ENCODE results near the gene PPP1R12B. TPM values are rescaled to one million over a fixed set of nuclear protein-coding genes. Genes with fewer than 3 reads are reported as not detected.
"Not testable (repeated sequence)": the region's sequence is repeated elsewhere in the genome, so short reads cannot be mapped to it uniquely, and the experiment has no call there.

Gene PPP1R12B
- total RNA-seq, 2 donors from 2014 or later: 21.5 to 28.6 TPM

GRCh38 chr1:202452508-202452907, 104.0 kb downstream of the PPP1R12B start:
- Mint-ChIP-seq H3K36me3 (peaks cover 5 to 6% of the 10 kb centered on the region in 2 donors), H3K9me3 (no peaks in the 10 kb centered on the region), H3K27ac (no peak overlapping the region)
- no peak for ATAC-seq
- DNase-seq (ENCODE audit: low spot score in 2 of 2): no peak

DNA sequence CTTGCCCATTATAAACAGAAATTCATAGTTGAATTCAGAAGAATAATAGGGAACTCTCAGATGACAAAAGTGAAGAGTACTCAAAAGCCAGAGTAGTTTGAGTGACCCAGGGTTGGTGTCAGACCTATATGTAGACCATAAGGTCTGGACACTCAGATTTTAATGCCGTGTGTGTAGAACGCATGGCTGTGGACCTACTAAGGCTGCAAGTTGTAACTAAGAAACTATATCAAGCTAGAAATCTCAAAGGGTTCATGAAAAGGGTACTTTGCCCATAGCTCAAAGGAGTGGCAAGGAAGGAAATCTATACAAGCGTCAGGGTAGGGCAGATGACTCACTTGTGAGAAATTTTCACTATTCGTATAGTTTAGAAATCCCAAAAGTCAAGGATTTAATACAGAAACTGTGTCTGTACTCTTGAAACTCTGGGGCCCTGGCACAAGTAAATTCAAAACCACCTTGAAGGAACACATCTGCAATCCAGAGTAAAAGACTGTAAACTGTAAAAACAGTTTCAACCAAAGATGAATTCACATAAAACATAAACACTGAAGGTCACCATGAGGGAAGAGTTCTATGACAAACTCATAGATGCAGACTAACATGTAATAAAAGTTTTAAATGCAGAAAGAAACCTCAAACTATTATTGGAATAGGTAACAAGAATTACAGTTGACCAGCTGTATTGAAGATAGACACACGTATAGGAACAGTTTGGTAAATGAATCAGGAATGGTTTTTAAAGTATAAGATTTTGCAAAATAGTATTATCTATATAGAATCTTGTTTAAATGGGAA, 108.1 kb downstream of the PPP1R12B start:
- peak overlapping the region in 1 of 2 donors; percentile 68 for H3K27ac Mint-ChIP-seq
- peak; percentile 59 to 95 for ATAC-seq
- H3K36me3 Mint-ChIP-seq; DNase-seq (ENCODE audit: low spot score in 2 of 2); H3K9me3 Mint-ChIP-seq: not testable (repeated sequence)

DNA sequence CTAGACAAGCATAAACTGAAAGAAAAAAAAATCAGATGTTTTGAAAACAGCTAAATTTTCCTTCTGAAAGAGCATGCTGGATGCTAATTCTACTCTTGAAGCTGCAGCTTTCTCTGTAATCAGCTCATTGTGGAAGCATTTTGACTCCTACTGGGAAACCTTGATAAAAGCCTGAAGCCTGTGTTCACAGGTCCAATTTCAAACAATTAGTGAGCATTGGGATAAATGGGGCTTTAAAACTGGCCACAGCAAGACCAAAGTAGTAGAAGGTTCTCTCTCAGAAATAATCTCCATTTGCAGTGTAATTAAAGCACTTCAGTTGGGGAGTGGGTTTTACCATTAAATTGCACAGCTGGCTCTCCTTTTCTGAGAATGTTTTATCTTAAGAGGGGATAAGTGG, 110.2 kb downstream of the PPP1R12B start:
- H3K9me3 Mint-ChIP-seq; DNase-seq (ENCODE audit: low spot score in 2 of 2); H3K27ac Mint-ChIP-seq; H3K36me3 Mint-ChIP-seq; ATAC-seq: not testable (repeated sequence)

DNA sequence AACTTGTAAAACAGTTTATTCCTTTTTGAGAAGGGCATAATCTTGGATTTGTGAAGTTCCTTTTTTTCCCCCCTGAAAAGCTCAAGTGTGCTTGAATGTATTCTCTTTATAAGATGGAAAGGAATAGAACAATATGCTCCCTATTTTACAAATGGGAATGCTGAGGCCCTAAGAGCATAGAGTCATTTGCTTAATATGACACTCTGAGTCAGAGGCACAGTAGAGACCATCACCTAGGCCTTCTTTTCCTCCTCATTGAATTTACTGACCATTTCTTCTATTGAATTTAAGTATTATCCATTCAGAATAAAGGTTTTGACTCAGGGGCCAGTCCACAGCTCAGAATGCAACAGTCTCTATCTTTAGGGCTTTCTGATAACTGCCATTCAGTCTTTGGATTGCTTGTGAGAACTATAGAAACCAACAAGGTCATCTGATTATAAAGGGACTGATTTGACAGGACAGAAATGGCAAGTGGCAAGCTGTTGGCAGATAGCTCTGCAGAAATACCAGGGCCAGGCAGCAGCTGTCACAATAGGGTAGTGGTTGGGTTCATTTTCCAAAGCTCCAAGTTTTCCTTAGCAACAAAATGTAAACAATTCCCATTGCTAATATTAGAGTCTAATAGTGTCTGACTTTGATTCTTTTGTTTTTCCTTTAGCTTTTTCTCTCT, 111.1 kb downstream of the PPP1R12B start:
- not testable (repeated sequence) for H3K9me3 Mint-ChIP-seq; DNase-seq (ENCODE audit: low spot score in 2 of 2); H3K27ac Mint-ChIP-seq; ATAC-seq; H3K36me3 Mint-ChIP-seq

- H3K27ac Mint-ChIP-seq; H3K9me3 Mint-ChIP-seq; DNase-seq (ENCODE audit: low spot score in 2 of 2); ATAC-seq; H3K36me3 Mint-ChIP-seq: not testable (repeated sequence)
Measured at GRCh38 chr1:202460143-202460495, 111.6 kb downstream of the PPP1R12B start.

DNA sequence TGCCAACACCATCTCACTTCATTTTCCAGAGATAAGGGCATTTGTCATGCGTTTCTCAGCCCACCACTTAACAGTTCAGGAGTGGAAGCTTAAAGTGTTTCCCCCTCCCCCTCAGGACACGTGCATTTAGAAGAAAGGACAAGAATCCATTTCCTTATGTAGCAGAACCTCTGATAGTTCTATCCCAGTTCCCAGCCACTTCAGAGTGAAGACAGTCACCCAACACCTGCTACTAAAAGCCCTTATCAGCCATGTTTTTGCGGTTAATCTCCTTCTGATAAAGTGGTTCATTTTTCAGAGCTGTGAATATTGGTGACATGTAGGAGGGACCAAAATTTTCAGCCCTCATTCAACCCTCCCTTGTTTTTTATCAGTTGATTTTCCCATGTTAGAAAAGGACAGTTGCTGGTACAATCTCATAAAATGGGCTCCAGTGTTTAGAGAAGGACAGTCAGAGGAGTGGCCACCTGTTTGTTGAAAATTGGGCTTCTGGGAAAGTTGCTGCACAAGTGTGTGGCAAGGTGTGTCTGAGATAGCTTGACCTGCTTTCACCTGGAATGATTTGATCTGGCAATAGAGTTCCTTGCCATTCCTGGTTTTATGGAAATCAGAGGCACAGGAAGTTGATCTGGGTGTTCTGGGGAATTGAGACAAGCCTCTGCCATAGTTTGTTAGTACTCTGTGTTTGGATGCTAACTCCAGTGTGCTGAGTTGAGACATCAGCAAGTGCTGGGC, 114.0 kb downstream of the PPP1R12B start:
- H3K36me3 Mint-ChIP-seq: no peaks in the 10 kb centered on the region
- no peaks in the 10 kb centered on the region for H3K9me3 Mint-ChIP-seq
- ATAC-seq (no peak), DNase-seq (ENCODE audit: low spot score in 2 of 2) (no peak)
- H3K27ac Mint-ChIP-seq: peak overlapping the region in 1 of 2 donors; percentile 2

DNA sequence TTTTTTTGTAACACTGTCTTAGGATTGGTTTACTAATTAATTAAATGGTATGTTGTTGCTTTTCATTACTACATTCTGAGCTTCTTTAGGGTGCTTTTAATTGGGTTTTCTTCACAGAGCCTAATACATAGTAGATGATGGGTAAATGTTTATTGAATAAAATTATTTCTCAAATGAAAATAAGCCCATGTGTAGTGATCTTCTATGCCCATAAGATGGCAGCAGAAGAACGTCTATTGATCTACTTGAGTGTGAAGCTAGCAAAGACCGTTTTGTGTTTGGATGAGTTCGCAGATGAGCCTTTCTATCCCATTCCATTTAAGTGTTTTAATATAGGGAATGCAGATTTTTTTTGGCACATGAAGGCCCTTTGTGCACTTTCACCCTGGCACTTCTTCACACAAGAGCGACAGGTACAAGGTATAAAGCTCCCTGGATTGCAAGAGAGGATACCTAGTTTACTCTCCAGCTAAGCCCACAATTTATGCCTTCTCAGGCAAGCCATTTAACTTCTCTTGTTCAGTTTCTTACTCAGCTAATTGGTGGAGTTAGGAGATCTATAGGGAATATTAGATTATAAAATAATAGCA, 115.7 kb downstream of the PPP1R12B start:
- not testable (repeated sequence) for DNase-seq (ENCODE audit: low spot score in 2 of 2); H3K27ac Mint-ChIP-seq; H3K9me3 Mint-ChIP-seq; H3K36me3 Mint-ChIP-seq
- ATAC-seq: peak in 1 of 2 donors; percentile 65

DNA sequence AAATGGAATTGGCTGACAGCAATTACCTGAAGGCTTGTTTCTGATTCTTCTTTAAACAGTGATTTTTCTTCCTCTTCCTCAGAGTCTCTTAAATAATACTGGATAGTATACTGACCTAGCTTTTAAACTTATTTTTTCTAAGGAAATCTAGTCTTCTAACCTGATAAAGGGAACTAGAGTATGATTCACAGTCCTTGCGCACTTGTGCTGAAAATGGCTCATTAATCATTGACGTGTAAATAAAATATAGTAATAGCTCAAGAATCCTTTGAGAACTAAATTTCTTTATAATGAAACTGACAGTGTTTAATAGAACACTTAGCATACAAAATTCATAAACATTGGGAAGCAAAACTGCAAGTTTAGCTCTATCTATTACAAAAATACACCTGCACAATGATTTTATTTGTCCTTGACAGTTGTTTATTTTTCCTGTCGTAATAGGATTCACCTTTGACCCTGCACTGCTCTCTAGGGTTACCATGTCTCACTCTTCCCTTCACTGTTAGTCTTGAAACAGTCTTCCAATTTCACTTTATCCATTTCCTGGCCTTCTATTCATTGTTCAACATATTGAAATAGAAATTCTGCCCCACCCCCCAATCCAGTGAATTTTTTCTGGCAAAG, 117.3 kb downstream of the PPP1R12B start:
- not testable (repeated sequence) for ATAC-seq; DNase-seq (ENCODE audit: low spot score in 2 of 2); H3K27ac Mint-ChIP-seq; H3K9me3 Mint-ChIP-seq; H3K36me3 Mint-ChIP-seq

- not testable (repeated sequence) for H3K9me3 Mint-ChIP-seq; H3K36me3 Mint-ChIP-seq; ATAC-seq; DNase-seq (ENCODE audit: low spot score in 2 of 2); H3K27ac Mint-ChIP-seq
Measured at GRCh38 chr1:202466339-202466738, 117.8 kb downstream of the PPP1R12B start.

DNA sequence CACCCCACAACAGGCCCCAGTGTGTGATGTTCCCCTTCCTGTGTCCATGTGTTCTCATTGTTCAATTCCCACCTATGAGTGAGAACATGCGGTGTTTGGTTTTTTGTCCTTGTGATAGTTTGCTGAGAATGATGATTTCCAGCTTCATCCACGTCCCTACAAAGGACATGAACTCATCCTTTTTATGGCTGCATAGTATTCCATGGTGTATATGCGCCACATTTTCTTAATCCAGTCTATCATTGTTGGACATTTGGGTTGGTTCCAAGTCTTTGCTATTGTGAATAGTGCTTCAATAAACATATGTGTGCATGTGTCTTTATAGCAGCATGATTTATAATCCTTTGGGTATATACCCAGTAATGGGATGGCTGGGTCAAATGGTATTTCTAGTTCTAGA, 118.9 kb downstream of the PPP1R12B start:
- H3K9me3 Mint-ChIP-seq; ATAC-seq; H3K27ac Mint-ChIP-seq; DNase-seq (ENCODE audit: low spot score in 2 of 2); H3K36me3 Mint-ChIP-seq: not testable (repeated sequence)

DNA sequence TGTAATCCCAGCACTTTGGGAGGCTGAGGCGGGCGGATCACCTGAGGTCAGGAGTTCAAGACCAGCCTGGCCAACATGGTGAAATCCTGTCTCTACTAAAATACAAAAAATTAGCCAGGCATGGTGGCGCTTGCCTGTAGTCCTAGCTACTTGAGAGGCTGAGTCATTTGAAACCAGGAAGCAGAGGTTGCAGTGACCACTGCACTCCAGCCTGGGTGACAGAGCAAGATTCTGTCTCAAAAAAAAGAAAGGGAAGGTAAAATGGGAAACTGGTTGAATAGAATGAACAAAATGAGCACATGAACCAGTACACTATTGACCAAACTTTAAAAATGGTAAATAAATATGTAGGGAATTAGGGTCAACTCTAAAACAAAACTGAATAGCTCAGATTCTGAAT, 120.2 kb downstream of the PPP1R12B start:
- not testable (repeated sequence) for H3K9me3 Mint-ChIP-seq; DNase-seq (ENCODE audit: low spot score in 2 of 2); ATAC-seq; H3K36me3 Mint-ChIP-seq; H3K27ac Mint-ChIP-seq

GRCh38 chr1:202469123-202469522, 120.6 kb downstream of the PPP1R12B start:
- not testable (repeated sequence) for H3K36me3 Mint-ChIP-seq; H3K9me3 Mint-ChIP-seq; H3K27ac Mint-ChIP-seq; ATAC-seq; DNase-seq (ENCODE audit: low spot score in 2 of 2)

DNA sequence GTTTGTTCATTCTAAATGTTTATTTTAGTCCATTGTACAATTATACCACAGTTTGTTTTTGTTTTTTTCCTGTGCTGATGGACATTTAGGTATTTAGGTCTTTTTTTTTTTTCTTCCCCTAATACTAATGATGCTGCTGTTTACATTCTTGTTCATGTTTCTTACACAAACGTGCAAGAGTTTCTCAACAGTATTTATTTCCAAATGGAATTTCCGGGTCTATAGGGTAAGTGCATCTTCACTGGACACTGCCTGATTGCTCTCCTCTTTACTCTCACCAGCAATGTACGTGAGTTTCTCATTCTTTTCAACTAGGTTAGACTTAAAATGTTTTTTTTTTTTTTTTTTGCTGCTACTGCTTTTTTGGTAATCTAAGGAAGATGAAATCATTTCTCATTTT, 122.7 kb downstream of the PPP1R12B start:
- ATAC-seq (no peak), DNase-seq (ENCODE audit: low spot score in 2 of 2) (no peak)
- H3K9me3 Mint-ChIP-seq: no peaks in the 10 kb centered on the region
- no peaks in the 10 kb centered on the region for H3K36me3 Mint-ChIP-seq
- H3K27ac Mint-ChIP-seq: no peak overlapping the region

GRCh38 chr1:202472347-202473124, 124.0 kb downstream of the PPP1R12B start:
- not testable (repeated sequence) for DNase-seq (ENCODE audit: low spot score in 2 of 2); H3K36me3 Mint-ChIP-seq; H3K9me3 Mint-ChIP-seq; H3K27ac Mint-ChIP-seq; ATAC-seq

- H3K9me3 Mint-ChIP-seq; H3K36me3 Mint-ChIP-seq; ATAC-seq; H3K27ac Mint-ChIP-seq; DNase-seq (ENCODE audit: low spot score in 2 of 2): not testable (repeated sequence)
Measured at GRCh38 chr1:202473266-202474045, 125.0 kb downstream of the PPP1R12B start.

Measured in activated naive CD4-positive, alpha-beta T cell treated with anti-CD3 and anti-CD28 coated beads, Interleukin-2, amount 50 U/mL, for 72 hours (primary cell).